Liver (tissue), 9 donors: ENCODE results near the gene FKBP14. TPM values are rescaled to one million over a fixed set of nuclear protein-coding genes. Genes with fewer than 3 reads are reported as not detected.

Experiments
- DNase-seq: peaks from one replicate; pipeline ENCODE4 v3.0.0-alpha.2; 2017; ENCODE audit warnings: low spot score
- H3K27ac ChIP-seq, 2 donors: one replicate each; pipeline ENCODE4 v1.7.0; 2013; ENCODE audit warnings: inconsistent platforms in 2 of 2, low read length in 2 of 2, control low read depth in 1 of 2, low read depth in 1 of 2, mild to moderate bottlenecking in 1 of 2
- H3K27me3 ChIP-seq, 4 donors: one replicate each; pipeline versions ENCODE4 v1.6.1 to v1.7.0; 2013; ENCODE audit warnings: low read length in 3 of 4, inconsistent platforms in 1 of 4, mild to moderate bottlenecking in 1 of 4, moderate library complexity in 1 of 4; ENCODE audit not compliant: control insufficient read depth in 4 of 4, insufficient read depth in 4 of 4
- H3K36me3 ChIP-seq, 4 donors: one replicate each; pipeline versions ENCODE4 v1.6.1 to v1.7.0; 2013; ENCODE audit warnings: low read length in 3 of 4, mild to moderate bottlenecking in 3 of 4, low read depth in 1 of 4, moderate library complexity in 1 of 4; ENCODE audit not compliant: control insufficient read depth in 4 of 4, insufficient read depth in 3 of 4
- H3K4me1 ChIP-seq, 4 donors: one replicate each; pipeline versions ENCODE4 v1.6.1 to v1.7.0; 2013; ENCODE audit warnings: low read length in 3 of 4, mild to moderate bottlenecking in 3 of 4, moderate library complexity in 1 of 4; ENCODE audit not compliant: control insufficient read depth in 4 of 4, insufficient read depth in 4 of 4
- H3K4me3 ChIP-seq, 3 donors: one replicate each; pipeline versions ENCODE4 v1.6.1 to v1.7.0; 2013; ENCODE audit warnings: low read length in 3 of 3, control low read depth in 1 of 3, low read depth in 1 of 3, mild to moderate bottlenecking in 1 of 3
- H3K9ac ChIP-seq, 2 donors: one replicate each; pipeline ENCODE4 v1.7.0; 2013; ENCODE audit warnings: low read length in 2 of 2, mild to moderate bottlenecking in 2 of 2, moderate library complexity in 2 of 2, control low read depth in 1 of 2, low read depth in 1 of 2
- H3K9me3 ChIP-seq, 4 donors: one replicate each; pipeline versions ENCODE4 v1.6.1 to v1.7.0; 2013; ENCODE audit warnings: low read length in 3 of 4; ENCODE audit not compliant: control insufficient read depth in 4 of 4
- CTCF ChIP-seq: fragments of 150-350 bp; IDR thresholded peaks from 2 replicates; pipeline ENCODE4 v1.5.1; 2017; ENCODE audit warnings: improper control_type of control experiment, low read depth, low read length; ENCODE audit not compliant: missing input control
- EGR1 ChIP-seq, 2 donors: IDR thresholded peaks; 2 replicates each; pipeline ENCODE4 v1.6.1; 2016 to 2018; ENCODE audit warnings: antibody characterized with exemption in 2 of 2, low read depth in 2 of 2
- FOXA1 ChIP-seq: IDR thresholded peaks from 2 replicates; pipeline ENCODE4 v1.6.1; 2016; ENCODE audit warnings: antibody characterized with exemption
- FOXA2 ChIP-seq: IDR thresholded peaks from 2 replicates; pipeline ENCODE4 v1.6.1; 2016; ENCODE audit warnings: antibody characterized with exemption
- GABPA ChIP-seq, 2 donors: IDR thresholded peaks in 1 of 2; conservative IDR thresholded peaks in 1 of 2; 2 replicates each; pipeline ENCODE4 v1.6.1; 2016; ENCODE audit warnings: antibody characterized with exemption in 2 of 2, mild to moderate bottlenecking in 1 of 2, moderate library complexity in 1 of 2
- HNF4G ChIP-seq: IDR thresholded peaks from 2 replicates; pipeline ENCODE4 v1.6.1; 2016; ENCODE audit warnings: antibody characterized with exemption
- JUND ChIP-seq, 2 donors: IDR thresholded peaks; 2 replicates each; pipeline ENCODE4 v1.6.1; 2016; ENCODE audit warnings: antibody characterized with exemption in 2 of 2
- MAX ChIP-seq: IDR thresholded peaks from 2 replicates; pipeline ENCODE4 v1.6.1; 2016; ENCODE audit warnings: antibody characterized with exemption
- NR2F2 ChIP-seq: IDR thresholded peaks from 2 replicates; pipeline ENCODE4 v1.6.1; 2016; ENCODE audit warnings: antibody characterized with exemption
- RAD21 ChIP-seq, 2 donors: IDR thresholded peaks; 2 replicates each; pipeline ENCODE4 v1.6.1; 2016; ENCODE audit warnings: antibody characterized with exemption in 2 of 2, mild to moderate bottlenecking in 2 of 2
- REST ChIP-seq: IDR thresholded peaks from 2 replicates; pipeline ENCODE4 v1.6.1; 2016; ENCODE audit warnings: antibody characterized with exemption, mild to moderate bottlenecking
- RXRA ChIP-seq, 2 donors: IDR thresholded peaks; 2 replicates each; pipeline ENCODE4 v1.6.1; 2017 to 2018; ENCODE audit warnings: antibody characterized with exemption in 2 of 2, mild to moderate bottlenecking in 1 of 2
- SP1 ChIP-seq: IDR thresholded peaks from 2 replicates; pipeline ENCODE4 v1.6.1; 2018; ENCODE audit warnings: antibody characterized with exemption, mild to moderate bottlenecking
- TAF1 ChIP-seq: conservative IDR thresholded peaks from 2 replicates; pipeline ENCODE4 v1.6.1; 2016; ENCODE audit warnings: antibody characterized with exemption, mild to moderate bottlenecking
- ZBTB33 ChIP-seq: IDR thresholded peaks from 2 replicates; pipeline ENCODE4 v1.6.1; 2016; ENCODE audit warnings: antibody characterized with exemption
- WGBS: extraction: QIAGEN DNeasy Blood & Tissue Kit; methylation state at CpG from one replicate; pipeline ENCODE4 v1.1.7; 2013; 5-methylcytosine and 5-hydroxymethylcytosine counted together
- polyA plus RNA-seq, 2 donors: library from polyadenylated mRNA; stranded (reverse) in 1 of 2; unstranded in 1 of 2; fragments of 200-250 nt in 1 of 2; fragments of >200 nt in 1 of 2; fragmentation: Nextera tagmentation in 1 of 2; extraction: Ambion mirVana in 1 of 2; gene quantifications; one replicate each; pipeline versions ENCODE4 v1.2.1 to v1.2.3, GENCODE V29; 2013 to 2015
- total RNA-seq, 2 donors: library from RNA; depleted of rRNA; stranded (reverse); fragments of >200 nt; gene quantifications; one replicate each; pipeline ENCODE4 v1.2.3, GENCODE V29; 2014
- donor health status: healthy.
- donor health status: healthy.
- donor health status: healthy.
- donor health status: healthy.
- donor health status: healthy.

Gene FKBP14
- total and polyA plus RNA-seq, 4 donors, result 2.6 to 6.1 (median 3.5) TPM

- TF ChIP-seq MAX, result no peak
- no peak for TF ChIP-seq NR2F2
- no peak for TF ChIP-seq SP1
- no peak for TF ChIP-seq REST
- no peak for TF ChIP-seq RAD21 (IDR thresholded peaks at IDR 0.05)
- no peak for TF ChIP-seq RXRA (IDR thresholded peaks at IDR 0.05)
- TF ChIP-seq HNF4G, result no peak
- no peaks in the 10 kb centered on the region for H3K36me3 ChIP-seq
Observed at GRCh38 chr7:29980151-29980550, 46.4 kb downstream of the FKBP14 start.

GRCh38 chr7:29977886-29978651 lies 48.4 kb downstream of the FKBP14 start:
- no peak overlapping the region for H3K4me3 ChIP-seq
- WGBS, result 80% methylated on average over 8 of the region's 8 CpGs
- H3K27ac ChIP-seq, result no peak overlapping the region
- no peaks in the 10 kb centered on the region for H3K36me3 ChIP-seq
- no peak overlapping the region for H3K9ac ChIP-seq
- H3K27me3 ChIP-seq, result peaks cover 0 to 3% (median 0%) of the 10 kb centered on the region in 4 donors
- no peaks in the 10 kb centered on the region for H3K4me1 ChIP-seq
- no peak for TF ChIP-seq TAF1
- TF ChIP-seq RXRA (IDR thresholded peaks at IDR 0.05), result no peak
- no peak for TF ChIP-seq EGR1 (IDR thresholded peaks at IDR 0.05; ENCODE audit: low read depth in 2 of 2)
- TF ChIP-seq CTCF, result no peak
- no peak for TF ChIP-seq RAD21 (IDR thresholded peaks at IDR 0.05)
- TF ChIP-seq REST, result no peak
- no peak for TF ChIP-seq HNF4G
- no peak for TF ChIP-seq MAX
- no peak for TF ChIP-seq ZBTB33
- TF ChIP-seq NR2F2, result no peak
- no peak for TF ChIP-seq JUND (IDR thresholded peaks at IDR 0.05)
- no peak for TF ChIP-seq FOXA1
- TF ChIP-seq GABPA (IDR thresholded peaks at IDR 0.05 in 1 of 2, conservative IDR thresholded peaks at IDR 0.05 in 1 of 2), result no peak
- no peak for TF ChIP-seq SP1
- TF ChIP-seq FOXA2, result no peak
- no peaks in the 10 kb centered on the region for H3K9me3 ChIP-seq
- no peak for DNase-seq

More at GRCh38 chr7:29980151-29980550, 46.4 kb downstream of the FKBP14 start:
- peaks cover 0 to 3% (median 0%) of the 10 kb centered on the region in 4 donors for H3K27me3 ChIP-seq
- H3K27ac ChIP-seq, result no peak overlapping the region
- H3K9ac ChIP-seq, result no peak overlapping the region
- no peak for DNase-seq
- H3K4me1 ChIP-seq, result no peaks in the 10 kb centered on the region
- no peak overlapping the region for H3K4me3 ChIP-seq
- no peaks in the 10 kb centered on the region for H3K9me3 ChIP-seq
